ENCODE measurements around the gene HSPB9. TPM values are rescaled to one million over a fixed set of nuclear protein-coding genes. Genes with fewer than 3 reads are reported as not detected.
A peak's percentile ranks its signal among the peaks of the same experiment; 100 is the strongest.

Gene HSPB9, protein sequence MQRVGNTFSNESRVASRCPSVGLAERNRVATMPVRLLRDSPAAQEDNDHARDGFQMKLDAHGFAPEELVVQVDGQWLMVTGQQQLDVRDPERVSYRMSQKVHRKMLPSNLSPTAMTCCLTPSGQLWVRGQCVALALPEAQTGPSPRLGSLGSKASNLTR
- not detected in 2 replicates for total RNA-seq

DNA sequence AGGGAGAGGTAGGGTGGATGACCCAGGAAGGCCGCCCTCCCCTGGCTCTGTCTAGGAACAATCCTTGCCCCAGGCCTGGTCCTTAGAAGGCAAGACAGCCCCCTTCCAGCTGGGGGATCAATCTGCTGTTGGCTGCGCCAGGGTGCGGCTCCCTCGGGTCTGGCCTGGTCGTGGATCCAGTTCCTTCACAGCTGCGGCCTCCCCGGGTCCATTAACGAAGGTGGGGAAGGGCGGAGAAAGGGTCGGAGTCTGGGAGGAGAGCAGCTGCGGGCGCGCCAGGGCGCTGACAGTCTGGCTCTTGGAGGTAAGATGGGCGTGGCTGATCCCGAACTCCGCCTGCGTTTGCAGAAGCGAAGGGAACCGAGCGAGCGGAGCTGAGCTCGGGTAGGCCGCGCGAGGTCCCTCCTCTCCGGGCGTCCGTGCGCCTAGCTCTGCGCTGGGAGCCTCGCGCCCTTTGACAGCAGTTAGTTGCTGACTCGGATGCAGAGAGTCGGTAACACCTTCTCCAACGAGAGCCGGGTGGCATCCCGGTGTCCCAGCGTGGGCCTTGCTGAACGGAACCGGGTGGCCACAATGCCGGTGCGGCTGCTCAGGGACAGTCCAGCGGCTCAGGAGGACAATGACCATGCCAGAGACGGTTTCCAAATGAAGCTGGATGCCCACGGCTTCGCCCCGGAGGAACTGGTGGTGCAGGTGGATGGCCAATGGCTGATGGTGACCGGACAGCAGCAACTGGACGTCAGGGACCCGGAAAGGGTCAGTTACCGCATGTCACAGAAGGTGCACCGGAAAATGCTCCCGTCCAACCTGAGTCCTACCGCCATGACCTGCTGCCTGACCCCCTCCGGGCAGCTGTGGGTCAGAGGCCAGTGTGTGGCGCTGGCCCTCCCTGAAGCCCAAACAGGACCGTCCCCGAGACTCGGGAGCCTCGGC lies at the start of gene HSPB9:
HSPB9 (plus strand) TSS at position 434 of the 933 bp plus-strand sequence; CDS start at position 481, 47 bp downstream.
- peak; percentile 58 for DNase-seq (ENCODE audit: low read depth)
- Histone ChIP-seq H3K36me3 (ENCODE audit: control insufficient read depth, insufficient read depth, low read length) (peaks cover 14% of the 10 kb centered on the region), H3K27me3 (ENCODE audit: control insufficient read depth, insufficient read depth, low read length) (no peaks in the 10 kb centered on the region), H3K4me3 (ENCODE audit: low read depth, low read length) (no peak within 1 kb of the TSS)
- no peak for FAIRE-seq
- TF ChIP-seq, protein P1, sequence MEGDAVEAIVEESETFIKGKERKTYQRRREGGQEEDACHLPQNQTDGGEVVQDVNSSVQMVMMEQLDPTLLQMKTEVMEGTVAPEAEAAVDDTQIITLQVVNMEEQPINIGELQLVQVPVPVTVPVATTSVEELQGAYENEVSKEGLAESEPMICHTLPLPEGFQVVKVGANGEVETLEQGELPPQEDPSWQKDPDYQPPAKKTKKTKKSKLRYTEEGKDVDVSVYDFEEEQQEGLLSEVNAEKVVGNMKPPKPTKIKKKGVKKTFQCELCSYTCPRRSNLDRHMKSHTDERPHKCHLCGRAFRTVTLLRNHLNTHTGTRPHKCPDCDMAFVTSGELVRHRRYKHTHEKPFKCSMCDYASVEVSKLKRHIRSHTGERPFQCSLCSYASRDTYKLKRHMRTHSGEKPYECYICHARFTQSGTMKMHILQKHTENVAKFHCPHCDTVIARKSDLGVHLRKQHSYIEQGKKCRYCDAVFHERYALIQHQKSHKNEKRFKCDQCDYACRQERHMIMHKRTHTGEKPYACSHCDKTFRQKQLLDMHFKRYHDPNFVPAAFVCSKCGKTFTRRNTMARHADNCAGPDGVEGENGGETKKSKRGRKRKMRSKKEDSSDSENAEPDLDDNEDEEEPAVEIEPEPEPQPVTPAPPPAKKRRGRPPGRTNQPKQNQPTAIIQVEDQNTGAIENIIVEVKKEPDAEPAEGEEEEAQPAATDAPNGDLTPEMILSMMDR (IDR thresholded peaks at IDR 0.05; ENCODE audit: insufficient read depth, low read length, severe bottlenecking): no peak

DNA sequence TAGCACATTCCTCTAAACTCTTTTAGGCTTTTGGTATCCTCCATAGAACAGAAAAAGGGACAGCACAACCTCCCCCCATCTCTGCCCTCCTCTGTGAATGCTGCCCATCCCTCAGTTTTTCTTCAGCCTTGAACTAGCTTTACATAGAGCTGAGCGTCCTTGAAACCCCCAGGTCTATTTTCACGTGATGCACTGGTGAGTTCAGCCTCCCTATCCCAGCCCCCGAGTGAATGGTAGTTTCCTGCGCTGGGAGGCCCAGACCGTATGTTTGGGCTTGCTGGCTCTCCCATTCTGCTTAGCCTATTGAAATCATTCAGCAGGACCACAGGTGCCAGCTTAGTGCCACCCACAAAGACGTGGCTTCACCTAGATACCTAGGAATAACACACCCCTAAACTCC lies 46.8 kb upstream of the HSPB9 start:
- no peak overlapping the region for H3K4me3 ChIP-seq (ENCODE audit: low read depth, low read length)
- FAIRE-seq (no peak), DNase-seq (ENCODE audit: low read depth) (no peak)
- peaks cover 22% of the 10 kb centered on the region for H3K27me3 ChIP-seq (ENCODE audit: control insufficient read depth, insufficient read depth, low read length)
- H3K36me3 ChIP-seq (ENCODE audit: control insufficient read depth, insufficient read depth, low read length): no peaks in the 10 kb centered on the region
- TF ChIP-seq, protein P1 (IDR thresholded peaks at IDR 0.05; ENCODE audit: insufficient read depth, low read length, severe bottlenecking): no peak

DNA sequence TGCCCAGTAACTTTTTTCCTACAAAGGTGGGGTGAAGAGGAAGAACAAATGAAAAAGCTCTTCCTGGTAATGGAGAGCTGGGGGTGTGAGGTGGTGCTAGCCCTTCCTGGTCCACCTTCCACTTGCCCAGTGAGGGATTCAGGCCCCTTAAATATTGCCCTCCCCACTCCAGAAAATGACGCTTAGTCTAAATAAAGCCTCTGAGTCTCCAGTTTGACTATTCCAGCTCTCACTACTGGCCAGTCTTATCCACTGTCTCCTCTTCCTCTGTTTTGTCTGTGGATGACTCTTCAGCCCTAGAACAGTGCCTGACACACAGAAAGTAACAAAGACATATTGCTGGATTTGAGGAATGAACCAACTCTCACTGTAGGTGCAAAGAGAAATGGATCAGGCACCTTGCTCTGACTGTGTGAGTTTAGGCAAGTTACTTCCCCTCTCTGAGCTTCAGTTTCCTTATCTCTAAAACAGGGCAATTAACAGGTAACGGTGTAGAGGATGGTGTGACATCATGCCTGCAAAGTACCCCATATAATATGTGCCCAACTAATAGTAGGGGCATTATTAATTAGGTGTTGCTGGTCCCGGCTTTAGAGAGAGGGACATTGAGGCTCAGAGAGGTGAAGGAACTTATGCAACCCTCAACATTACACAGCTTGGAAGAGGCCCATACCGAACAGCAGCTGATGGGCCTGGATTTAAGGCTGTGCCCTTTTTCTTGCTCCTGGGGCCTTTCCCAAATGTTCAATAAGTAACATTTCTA lies 45.6 kb upstream of the HSPB9 start:
- Histone ChIP-seq H3K27me3 (ENCODE audit: control insufficient read depth, insufficient read depth, low read length) (peaks cover 14% of the 10 kb centered on the region), H3K4me3 (ENCODE audit: low read depth, low read length) (no peak overlapping the region), H3K36me3 (ENCODE audit: control insufficient read depth, insufficient read depth, low read length) (no peaks in the 10 kb centered on the region)
- FAIRE-seq (no peak), DNase-seq (ENCODE audit: low read depth) (no peak)
- TF ChIP-seq, protein P1 (IDR thresholded peaks at IDR 0.05; ENCODE audit: insufficient read depth, low read length, severe bottlenecking): no peak

DNA sequence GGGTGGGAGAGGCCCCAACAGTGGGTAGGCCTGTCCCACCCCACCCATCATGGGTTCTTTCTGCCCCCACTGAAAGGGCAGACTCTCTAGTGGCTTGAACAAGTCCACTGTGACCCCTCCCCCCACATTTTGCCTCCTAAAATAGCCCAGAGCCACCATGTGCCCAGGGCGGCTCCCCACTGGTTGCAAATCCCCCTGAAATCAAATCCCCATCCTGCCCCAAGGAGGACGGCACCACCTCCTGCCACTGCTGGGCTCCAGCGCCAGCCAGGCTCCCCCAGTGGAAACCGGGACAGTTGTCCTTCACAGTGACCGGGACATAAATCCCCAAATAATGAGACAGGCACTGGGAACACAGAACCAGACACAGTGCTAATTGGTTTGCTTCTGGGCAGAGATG lies 44.8 kb upstream of the HSPB9 start:
- Histone ChIP-seq H3K36me3 (ENCODE audit: control insufficient read depth, insufficient read depth, low read length) (no peaks in the 10 kb centered on the region), H3K4me3 (ENCODE audit: low read depth, low read length) (no peak overlapping the region), H3K27me3 (ENCODE audit: control insufficient read depth, insufficient read depth, low read length) (peaks cover 9% of the 10 kb centered on the region)
- DNase-seq (ENCODE audit: low read depth) (no peak), FAIRE-seq (no peak)
- TF ChIP-seq, protein P1 (IDR thresholded peaks at IDR 0.05; ENCODE audit: insufficient read depth, low read length, severe bottlenecking): no peak

DNA sequence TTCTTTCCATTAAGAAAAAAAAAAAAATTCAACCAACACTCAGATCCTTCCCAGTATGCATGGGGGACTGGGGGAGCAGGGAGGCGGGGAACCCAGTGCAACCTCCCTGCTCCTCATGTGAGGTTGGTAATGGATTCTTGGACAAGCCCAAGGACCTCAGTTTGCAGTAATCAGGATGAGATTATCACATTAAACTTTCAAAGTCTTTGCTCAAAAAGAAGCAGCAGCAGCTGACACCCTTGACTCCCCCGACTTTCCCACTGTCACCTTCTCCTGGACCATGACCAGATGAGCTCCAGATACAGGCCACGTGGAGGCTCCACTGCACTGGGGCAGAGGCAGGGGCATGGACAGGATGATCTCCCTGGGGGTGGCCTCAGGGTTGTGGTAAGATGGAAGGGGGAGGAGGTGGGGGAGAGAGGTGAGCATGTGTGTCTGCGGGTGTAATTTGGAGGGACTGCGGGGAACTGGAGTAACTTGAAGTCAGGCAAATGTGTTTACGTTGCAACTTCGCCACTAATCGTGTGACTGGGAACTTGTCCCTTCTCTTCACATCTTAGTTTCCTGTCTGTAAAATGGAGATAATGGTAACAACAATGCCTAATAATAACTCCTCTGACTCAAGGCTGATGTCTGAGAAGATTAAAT lies 44.1 kb upstream of the HSPB9 start:
- Histone ChIP-seq H3K27me3 (ENCODE audit: control insufficient read depth, insufficient read depth, low read length) (peaks cover 4% of the 10 kb centered on the region), H3K4me3 (ENCODE audit: low read depth, low read length) (no peak overlapping the region), H3K36me3 (ENCODE audit: control insufficient read depth, insufficient read depth, low read length) (no peaks in the 10 kb centered on the region)
- FAIRE-seq (no peak), DNase-seq (ENCODE audit: low read depth) (no peak)
- TF ChIP-seq, protein P1 (IDR thresholded peaks at IDR 0.05; ENCODE audit: insufficient read depth, low read length, severe bottlenecking): no peak

Measured in bronchial epithelial cell (primary cell).